Testis (tissue), 2 donors: ENCODE data around the gene ELMOD1.

Experiments
- POLR2A ChIP-seq: fragments of 450-650 bp; IDR thresholded peaks from one replicate; pipeline ENCODE4 v1.6.1; 2017; ENCODE audit warnings: antibody characterized with exemption, mild to moderate bottlenecking, moderate library complexity
- TF ChIP-seq, protein P1 (sequence below), 3 experiments: fragments of 450-650 bp in 2 of 3; fragments of 200-600 bp in 1 of 3; sonication (generic) in 1 of 3; IDR thresholded peaks; one replicate each; pipeline ENCODE4 v1.5.1; 2016 to 2019; ENCODE audit warnings: antibody characterized with exemption in 3 of 3, mild to moderate bottlenecking in 2 of 3, moderate library complexity in 1 of 3

DNA sequence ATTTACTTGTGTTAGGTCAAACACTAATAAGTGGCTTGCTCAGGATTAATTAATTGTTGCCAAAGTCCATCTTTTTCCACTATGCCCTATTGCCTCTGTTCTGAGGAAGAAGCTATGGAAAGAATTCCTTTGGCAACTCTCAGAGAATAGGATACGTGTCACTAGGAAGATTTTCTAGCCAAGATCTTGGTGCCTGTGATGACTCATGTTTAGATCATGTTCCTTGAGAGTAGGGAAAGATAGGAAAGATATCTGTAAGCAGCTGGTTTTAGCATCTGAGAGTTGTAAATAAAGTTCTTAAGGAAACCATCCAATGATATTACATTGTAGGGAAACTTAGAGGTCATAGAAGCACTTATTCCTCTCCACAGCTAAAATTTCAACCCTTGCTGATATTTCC lies 105.2 kb downstream of the ELMOD1 start:
- TF ChIP-seq, protein P1, sequence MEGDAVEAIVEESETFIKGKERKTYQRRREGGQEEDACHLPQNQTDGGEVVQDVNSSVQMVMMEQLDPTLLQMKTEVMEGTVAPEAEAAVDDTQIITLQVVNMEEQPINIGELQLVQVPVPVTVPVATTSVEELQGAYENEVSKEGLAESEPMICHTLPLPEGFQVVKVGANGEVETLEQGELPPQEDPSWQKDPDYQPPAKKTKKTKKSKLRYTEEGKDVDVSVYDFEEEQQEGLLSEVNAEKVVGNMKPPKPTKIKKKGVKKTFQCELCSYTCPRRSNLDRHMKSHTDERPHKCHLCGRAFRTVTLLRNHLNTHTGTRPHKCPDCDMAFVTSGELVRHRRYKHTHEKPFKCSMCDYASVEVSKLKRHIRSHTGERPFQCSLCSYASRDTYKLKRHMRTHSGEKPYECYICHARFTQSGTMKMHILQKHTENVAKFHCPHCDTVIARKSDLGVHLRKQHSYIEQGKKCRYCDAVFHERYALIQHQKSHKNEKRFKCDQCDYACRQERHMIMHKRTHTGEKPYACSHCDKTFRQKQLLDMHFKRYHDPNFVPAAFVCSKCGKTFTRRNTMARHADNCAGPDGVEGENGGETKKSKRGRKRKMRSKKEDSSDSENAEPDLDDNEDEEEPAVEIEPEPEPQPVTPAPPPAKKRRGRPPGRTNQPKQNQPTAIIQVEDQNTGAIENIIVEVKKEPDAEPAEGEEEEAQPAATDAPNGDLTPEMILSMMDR (IDR thresholded peaks at IDR 0.05) = no peak
- no peak for TF ChIP-seq POLR2A
